ENCODE data around the gene ANGPTL2.
A peak's percentile ranks its signal among the peaks of the same experiment; 100 is the strongest.
"Not testable (repeated sequence)": the region's sequence is repeated elsewhere in the genome, so short reads cannot be mapped to it uniquely, and the experiment has no call there.

ANGPTL2 gene

GRCh38 chr9:127122176-127123063, at the start of gene ANGPTL2:
Gene ANGPTL2 (minus strand): TSS chr9:127122635. CDS start chr9:127108731, 13,904 bp downstream.
- DNase-seq (ENCODE audit: low spot score): no peak

DNA sequence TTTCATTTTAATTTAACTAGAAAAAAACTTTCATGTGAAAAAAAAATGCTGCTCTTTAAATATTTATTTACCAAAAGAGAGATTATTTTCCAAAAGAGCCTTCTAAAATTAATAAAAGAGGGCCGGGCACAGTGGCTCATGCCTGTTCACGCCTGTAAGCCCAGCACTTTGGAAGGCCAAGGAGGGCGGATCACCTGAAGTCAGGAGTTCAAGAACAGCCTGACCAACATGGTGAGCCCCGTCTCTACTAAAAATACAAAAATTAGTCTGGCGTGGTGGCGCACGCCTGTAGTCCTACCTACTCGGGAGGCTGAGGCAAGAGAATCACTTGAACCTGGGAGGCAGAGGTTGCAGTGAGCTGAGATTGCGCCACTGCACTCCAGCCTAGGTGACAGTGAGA, 48.9 kb upstream of the ANGPTL2 start:
- not testable (repeated sequence) for DNase-seq (ENCODE audit: low spot score)

GRCh38 chr9:127170652-127171051, 48.2 kb upstream of the ANGPTL2 start:
- peak; percentile 21 for DNase-seq (ENCODE audit: low spot score)

DNA sequence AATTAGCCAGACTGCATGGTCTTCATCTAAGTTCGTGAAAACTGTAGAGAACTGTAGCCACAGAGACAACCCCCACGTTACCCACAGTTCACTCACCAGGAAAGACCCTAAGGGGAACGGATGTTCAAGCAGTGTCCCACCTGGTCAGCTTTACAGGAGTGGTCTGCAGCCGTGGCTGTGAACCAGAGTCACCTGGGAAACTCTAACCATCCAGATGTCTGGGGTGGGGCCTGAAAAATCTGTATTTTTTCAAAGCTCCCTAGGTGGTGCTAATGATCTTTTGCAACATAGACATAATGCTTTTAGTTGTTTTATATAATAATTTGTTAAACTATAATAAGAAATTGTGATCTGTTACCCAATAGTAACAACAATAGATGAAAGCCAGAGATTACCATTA, 47.7 kb upstream of the ANGPTL2 start:
- DNase-seq (ENCODE audit: low spot score): no peak

- DNase-seq (ENCODE audit: low spot score): no peak
Observed at GRCh38 chr9:127169575-127169883, 47.1 kb upstream of the ANGPTL2 start.

DNA sequence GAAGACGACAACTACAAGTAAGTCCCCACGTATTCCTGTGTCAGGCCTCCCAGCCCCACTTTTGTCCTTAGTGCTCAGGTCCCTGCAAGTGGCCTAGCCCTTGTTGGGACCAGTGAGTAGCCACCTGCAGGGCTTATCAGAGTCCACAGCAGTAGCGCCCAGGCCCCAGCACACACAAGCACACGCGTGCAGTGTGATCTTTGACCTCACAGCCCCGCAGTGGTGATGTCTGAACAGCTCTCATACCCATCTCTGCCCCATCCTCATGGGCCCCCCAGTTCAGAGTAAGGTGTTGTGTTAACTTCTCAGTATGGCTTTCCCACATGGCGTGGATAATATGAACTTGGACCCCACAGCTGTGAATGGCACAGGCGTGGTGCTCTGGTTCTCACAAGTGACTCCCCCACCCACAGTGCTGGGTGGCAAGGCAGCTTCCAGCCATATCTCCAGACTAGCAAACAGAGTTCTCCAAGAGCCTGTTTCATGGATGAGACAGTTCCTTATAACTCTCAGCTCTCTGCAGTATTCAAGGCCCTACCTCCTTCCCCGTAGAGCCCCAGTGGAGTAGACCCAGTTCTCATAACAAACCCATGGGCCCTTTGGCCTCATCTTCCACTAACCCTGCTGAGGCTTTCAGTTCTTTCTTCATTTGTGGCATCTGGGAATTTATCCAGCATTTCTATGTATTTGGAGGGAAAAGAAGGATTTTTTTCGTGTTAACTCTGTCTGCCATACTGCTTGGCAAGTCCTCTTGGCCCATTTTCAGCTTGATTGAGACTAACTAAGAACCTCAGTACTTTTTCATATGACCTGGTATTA, 46.5 kb upstream of the ANGPTL2 start:
- no peak for DNase-seq (ENCODE audit: low spot score)

GRCh38 chr9:127167560-127168326, 45.3 kb upstream of the ANGPTL2 start:
- DNase-seq (ENCODE audit: low spot score): no peak

GRCh38 chr9:127166651-127167524, 44.5 kb upstream of the ANGPTL2 start:
- peak; percentile 78 for DNase-seq (ENCODE audit: low spot score)

DNA sequence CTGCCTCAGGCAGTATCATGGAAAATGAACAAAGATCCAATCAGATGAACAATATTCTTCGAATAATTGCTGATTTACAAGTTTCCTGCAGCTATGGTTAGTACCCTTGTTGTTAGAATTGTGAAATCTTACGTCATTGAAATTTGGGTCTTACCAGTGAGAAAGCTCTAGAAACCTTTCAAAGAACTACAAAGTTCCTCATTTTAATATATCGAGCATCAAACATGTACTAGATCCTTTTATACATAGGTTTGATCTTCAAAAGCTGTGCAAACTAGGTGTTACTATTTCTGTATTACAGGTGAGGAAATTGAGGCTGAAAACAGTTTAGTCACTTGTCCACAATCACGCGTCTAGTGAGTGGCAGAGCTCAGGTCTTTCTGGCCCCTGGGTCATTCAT, 43.7 kb upstream of the ANGPTL2 start:
- DNase-seq (ENCODE audit: low spot score): no peak

DNA sequence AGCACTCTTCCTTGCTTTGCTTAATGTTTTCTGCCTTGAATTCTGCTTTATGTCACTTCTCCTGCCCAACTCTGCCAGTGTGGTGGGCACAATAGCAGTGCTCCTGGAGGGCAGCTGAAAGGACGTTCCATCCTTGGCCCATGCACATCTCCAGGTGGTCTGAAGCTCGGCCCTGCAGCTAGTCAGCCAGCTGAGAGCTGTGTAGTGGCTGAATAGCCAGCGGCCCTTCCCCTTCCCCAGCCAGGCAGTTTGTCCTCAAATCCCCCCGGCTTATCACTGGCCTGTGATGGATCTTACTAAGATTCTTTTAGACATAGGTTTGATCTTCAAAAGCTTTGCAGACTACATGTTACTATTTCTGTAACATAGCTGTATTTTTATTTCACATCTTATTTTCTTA, 42.7 kb upstream of the ANGPTL2 start:
- DNase-seq (ENCODE audit: low spot score): no peak

- peak; percentile 28 for DNase-seq (ENCODE audit: low spot score)
Observed at GRCh38 chr9:127163409-127163808, 41.0 kb upstream of the ANGPTL2 start.

DNA sequence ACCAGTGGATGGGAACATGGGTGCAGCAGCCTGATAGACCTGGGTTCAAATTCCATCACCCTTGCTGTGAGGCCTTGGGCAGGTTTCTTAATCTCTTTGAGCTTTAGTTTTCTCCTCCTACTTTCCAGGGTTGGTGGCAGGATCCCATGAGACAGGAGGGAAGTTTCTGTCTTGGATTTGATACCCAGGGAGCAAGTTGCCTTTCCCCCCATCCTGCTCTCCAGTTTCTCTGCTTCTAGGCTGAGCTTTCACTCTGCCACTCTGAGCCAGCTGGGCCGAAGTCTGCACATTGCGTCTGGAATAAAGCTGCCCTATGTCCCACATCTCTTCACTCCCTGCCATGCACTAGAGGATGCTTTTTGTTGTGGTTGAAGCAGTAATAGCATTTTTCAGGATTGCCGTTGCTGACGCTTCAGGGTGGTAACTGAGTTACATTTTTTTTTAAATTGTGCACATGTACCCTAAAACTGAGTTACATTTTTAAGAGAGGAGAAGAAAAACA, 40.5 kb upstream of the ANGPTL2 start:
- peak; percentile 17 for DNase-seq (ENCODE audit: low spot score)

DNA sequence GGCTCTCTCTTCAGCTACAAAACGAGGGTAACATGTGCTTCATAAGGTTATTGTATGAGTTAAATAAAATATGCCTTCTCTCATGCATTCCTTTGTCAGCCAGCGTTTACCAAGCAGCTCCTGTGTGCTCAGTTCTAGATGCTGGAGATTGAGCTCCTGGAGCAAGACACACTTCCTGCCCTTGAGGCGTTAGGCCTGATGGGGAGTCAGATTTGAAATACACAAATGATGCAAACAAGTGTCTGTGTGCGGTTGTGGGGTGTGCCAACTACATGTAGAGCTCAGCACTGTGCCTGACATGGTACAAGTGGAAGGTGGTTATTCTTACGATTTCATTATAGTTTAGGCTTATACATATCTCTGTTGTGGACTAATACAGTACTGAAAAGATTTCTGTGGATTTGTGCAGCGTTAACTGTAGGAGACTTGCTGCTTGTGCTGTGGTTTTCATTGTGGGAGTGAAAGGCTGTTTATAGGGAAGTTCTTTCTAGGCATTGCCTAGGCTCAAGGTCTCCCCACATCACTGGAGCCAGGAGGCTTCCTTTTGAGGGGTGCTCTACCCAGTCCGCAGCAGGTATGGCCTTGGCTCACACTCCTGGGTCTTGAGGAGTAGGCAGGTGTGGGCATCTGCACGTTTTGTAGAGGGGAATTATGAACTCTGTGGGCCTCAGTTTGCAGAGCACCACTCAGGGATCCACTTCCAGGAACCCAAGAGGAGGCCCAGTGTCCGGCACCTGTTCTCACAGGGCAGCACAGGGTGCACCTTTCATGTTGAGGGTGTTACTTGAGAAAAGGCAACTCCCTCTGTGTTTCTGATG, 39.8 kb upstream of the ANGPTL2 start:
- no peak for DNase-seq (ENCODE audit: low spot score)

- DNase-seq (ENCODE audit: low spot score): no peak
Observed at GRCh38 chr9:127161081-127161624, 38.7 kb upstream of the ANGPTL2 start.

DNA sequence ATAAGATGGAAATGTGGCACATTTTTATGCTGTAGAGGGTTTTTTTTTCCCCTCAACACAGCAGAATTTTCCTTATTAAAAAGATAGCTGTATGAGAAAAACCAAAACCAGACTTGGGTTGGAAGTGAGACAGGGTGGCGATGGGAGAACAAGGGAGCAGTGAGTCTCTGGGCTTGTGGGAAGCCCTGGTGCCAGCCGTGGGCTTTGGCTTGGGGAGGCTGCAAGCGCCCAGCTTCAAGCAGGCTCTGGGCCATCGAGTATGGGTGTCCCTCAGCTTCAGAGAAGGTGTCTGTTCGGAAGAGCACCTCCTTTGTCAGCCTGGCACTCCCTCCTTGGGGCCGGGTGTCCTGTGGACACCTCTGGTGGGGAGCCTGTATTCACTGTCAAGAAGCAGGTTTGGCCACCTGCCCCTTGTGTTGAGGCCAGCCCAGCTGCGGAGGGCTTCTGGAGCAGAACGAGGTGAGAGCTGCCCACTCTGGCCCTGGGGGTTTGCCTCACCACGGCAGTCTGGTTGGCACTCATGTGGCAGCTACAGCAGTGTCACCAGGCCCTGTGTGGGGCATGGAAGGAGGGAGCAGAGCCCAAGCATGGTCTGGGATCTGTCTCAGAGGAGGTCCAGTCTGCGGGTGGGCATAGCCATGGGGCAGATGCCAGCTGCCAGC, 37.6 kb upstream of the ANGPTL2 start:
- DNase-seq (ENCODE audit: low spot score): no peak

- peak; percentile 85 for DNase-seq (ENCODE audit: low spot score)
Observed at GRCh38 chr9:127159325-127159801, 36.9 kb upstream of the ANGPTL2 start.

- DNase-seq (ENCODE audit: low spot score): no peak
Observed at GRCh38 chr9:127158786-127159324, 36.4 kb upstream of the ANGPTL2 start.

DNA sequence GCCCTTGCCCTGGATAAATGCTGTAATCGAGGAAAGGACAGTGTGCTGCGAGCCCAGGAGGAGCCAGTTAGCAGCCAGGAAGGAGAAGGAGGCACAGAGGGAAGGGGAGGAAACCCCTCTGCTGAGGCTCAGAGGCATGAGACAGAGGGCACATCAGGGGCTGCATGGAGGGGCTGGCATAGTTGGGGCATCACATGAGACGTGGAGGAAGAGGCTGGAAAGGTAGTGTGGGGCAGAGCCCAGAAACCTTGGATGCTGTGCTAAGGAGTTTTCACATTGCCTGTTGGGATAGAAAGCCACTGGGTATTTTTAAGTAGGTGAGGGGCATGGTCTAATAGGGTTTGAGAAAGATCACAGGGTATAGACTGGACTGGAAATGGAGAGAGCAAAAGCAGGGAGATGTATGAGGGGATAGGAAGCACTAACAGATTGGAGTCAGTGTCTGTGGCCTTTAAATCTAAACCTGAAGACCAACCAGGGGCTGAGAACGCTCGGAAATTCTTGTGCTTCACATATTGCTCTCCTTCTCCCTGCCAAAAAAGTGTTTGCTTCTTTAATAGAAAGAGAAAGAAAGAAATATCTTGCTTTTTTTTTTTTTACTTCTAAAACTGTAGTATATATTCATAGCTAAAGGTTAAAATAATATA, 33.0 kb upstream of the ANGPTL2 start:
- DNase-seq (ENCODE audit: low spot score): no peak
